Esophagus squamous epithelium (tissue), 5 donors: ENCODE measurements around the gene HMGCL. TPM values are rescaled to one million over a fixed set of nuclear protein-coding genes. Genes with fewer than 3 reads are reported as not detected.
A peak's percentile ranks its signal among the peaks of the same experiment; 100 is the strongest.
"Not testable (repeated sequence)": the region's sequence is repeated elsewhere in the genome, so short reads cannot be mapped to it uniquely, and the experiment has no call there.

Source experiments
- DNase-seq: peaks from one replicate; lab custom pipeline; 2025; lab: John Stamatoyannopoulos, UW
- H3K27ac ChIP-seq, 4 donors: fragments of 200-600 bp; sonication (generic); one replicate each; pipeline ENCODE4 v1.5.1; 2016 to 2019; ENCODE audit warnings: mild to moderate bottlenecking in 1 of 4
- H3K27me3 ChIP-seq, 4 donors: fragments of 200-600 bp; sonication (generic); 1 replicate in 3 of 4; 2 replicates in 1 of 4; pipeline versions ENCODE4 v1.5.1 to v1.6.0; 2017 to 2021; ENCODE audit warnings: antibody characterized with exemption in 1 of 4
- H3K36me3 ChIP-seq, 3 donors: fragments of 200-600 bp; sonication (generic); one replicate each; pipeline ENCODE4 v1.5.1; 2016 to 2019
- H3K4me1 ChIP-seq, 3 donors: fragments of 200-600 bp; sonication (generic); one replicate each; pipeline ENCODE4 v1.5.1; 2017 to 2019
- H3K4me3 ChIP-seq, 4 donors: fragments of 200-600 bp; sonication (generic); 1 replicate in 3 of 4; 2 replicates in 1 of 4; pipeline ENCODE4 v1.5.1; 2016 to 2019; ENCODE audit warnings: mild to moderate bottlenecking in 2 of 4, moderate library complexity in 1 of 4
- H3K9me3 ChIP-seq, 3 donors: fragments of 200-600 bp; sonication (generic); one replicate each; pipeline ENCODE4 v1.5.1; 2016 to 2019
- CTCF ChIP-seq, 6 experiments: fragments of 450-650 bp in 4 of 6; fragments of 200-600 bp in 2 of 6; sonication (generic) in 2 of 6; IDR thresholded peaks; one replicate each; pipeline ENCODE4 v1.5.1; 2016 to 2019; ENCODE audit warnings: antibody characterized with exemption in 6 of 6, mild to moderate bottlenecking in 4 of 6, moderate library complexity in 4 of 6
- POLR2A ChIP-seq, 4 donors: fragments of 450-650 bp; IDR thresholded peaks; one replicate each; pipeline ENCODE4 v1.6.1; 2017; ENCODE audit warnings: antibody characterized with exemption in 4 of 4, mild to moderate bottlenecking in 4 of 4, moderate library complexity in 3 of 4
- WGBS, 2 donors: methylation state at CpG; one replicate each; pipeline ENCODE4 v1.1.5; 2018; 5-methylcytosine and 5-hydroxymethylcytosine counted together
- intact Hi-C: fragments of 100-400 bp; cut with DNase I; formaldehyde crosslinking; loops from one replicate; pipeline ENCODE4 v1.15.0; 2022
- total RNA-seq, 4 donors: library from RNA; depleted of rRNA; stranded (reverse); fragments of >200 nt; gene quantifications; one replicate each; pipeline ENCODE4 v1.1.0, GENCODE V29; 2016
- donor health status: DM: yes; HTN: yes; CAD: no.

The HMGCL gene
- total RNA-seq, 4 donors from 2014 or later = 14.3 to 38.9 (median 26.6) TPM

DNA sequence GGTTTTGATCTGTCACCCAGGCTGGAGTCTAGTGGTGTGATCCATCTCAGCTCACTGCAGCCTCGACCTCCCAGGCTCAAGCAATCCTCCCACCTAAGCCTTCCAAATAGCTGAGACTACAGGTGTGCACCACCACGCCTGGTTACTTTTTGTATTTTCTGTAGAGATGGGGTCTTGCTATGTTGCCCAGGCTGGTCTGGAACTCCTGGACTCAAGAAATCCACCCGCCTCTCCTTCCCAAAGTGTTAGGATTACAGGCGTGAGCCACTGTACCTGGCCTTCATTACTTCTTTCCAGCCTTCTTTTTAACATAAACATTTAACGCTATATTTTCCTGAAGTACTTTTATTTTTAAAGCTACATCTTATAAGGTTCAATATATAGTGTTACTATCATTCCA is 18.4 kb upstream of the HMGCL start:
- H3K4me1 ChIP-seq = peaks cover 0 to 5% (median 0%) of the 10 kb centered on the region in 3 donors
- 91% methylated on average over 5 of the region's 5 CpGs for WGBS, 2 donors
- peaks cover 5 to 43% (median 14%) of the 10 kb centered on the region in 3 donors for H3K36me3 ChIP-seq
- DNase-seq = no peak
- H3K27me3 ChIP-seq = no peaks in the 10 kb centered on the region
- no peak overlapping the region for H3K27ac ChIP-seq
- no peaks in the 10 kb centered on the region for H3K9me3 ChIP-seq
- TF ChIP-seq POLR2A (IDR thresholded peaks at IDR 0.05) = no peak
- no peak for TF ChIP-seq CTCF (IDR thresholded peaks at IDR 0.05)
- H3K4me3 ChIP-seq = no peak overlapping the region
- intact Hi-C loops = no loop called here

DNA sequence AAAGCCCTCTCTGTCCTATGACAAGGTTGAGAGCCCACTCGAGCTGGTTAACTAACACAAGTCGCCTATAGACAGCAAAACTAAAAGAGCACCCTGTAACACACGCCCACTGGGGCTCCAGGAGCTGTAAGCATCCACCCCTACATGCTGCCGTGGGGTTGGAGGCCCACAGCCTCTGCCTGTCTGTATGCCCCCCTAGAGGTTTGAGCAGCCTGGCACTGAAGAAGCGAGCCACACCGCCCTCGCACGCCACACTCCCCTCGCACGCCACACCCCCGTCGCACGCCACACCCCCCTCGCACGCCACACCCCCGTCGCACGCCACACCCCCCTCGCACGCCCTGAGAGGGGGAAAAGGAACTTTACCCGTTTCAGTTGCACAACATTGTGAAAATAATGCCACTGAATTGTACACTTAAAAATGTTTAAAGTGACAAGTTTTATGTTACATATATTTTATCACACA is 13.2 kb upstream of the HMGCL start:
- H3K27ac ChIP-seq = no peak overlapping the region
- peaks cover 6 to 15% (median 6%) of the 10 kb centered on the region in 3 donors for H3K4me1 ChIP-seq
- H3K36me3 ChIP-seq = no peaks in the 10 kb centered on the region
- no peak for TF ChIP-seq CTCF (IDR thresholded peaks at IDR 0.05)
- TF ChIP-seq POLR2A (IDR thresholded peaks at IDR 0.05) = no peak
- 0% methylated on average over 6 to 8 of the region's 21 CpGs for WGBS, 2 donors
- intact Hi-C loops = no loop called here
- peak; percentile 16 for DNase-seq
- H3K27me3 ChIP-seq = peaks cover 0 to 6% (median 1%) of the 10 kb centered on the region in 4 donors
- no peaks in the 10 kb centered on the region for H3K9me3 ChIP-seq
- H3K4me3 ChIP-seq = peak overlapping the region; percentile 4 to 61 (median 42)

DNA sequence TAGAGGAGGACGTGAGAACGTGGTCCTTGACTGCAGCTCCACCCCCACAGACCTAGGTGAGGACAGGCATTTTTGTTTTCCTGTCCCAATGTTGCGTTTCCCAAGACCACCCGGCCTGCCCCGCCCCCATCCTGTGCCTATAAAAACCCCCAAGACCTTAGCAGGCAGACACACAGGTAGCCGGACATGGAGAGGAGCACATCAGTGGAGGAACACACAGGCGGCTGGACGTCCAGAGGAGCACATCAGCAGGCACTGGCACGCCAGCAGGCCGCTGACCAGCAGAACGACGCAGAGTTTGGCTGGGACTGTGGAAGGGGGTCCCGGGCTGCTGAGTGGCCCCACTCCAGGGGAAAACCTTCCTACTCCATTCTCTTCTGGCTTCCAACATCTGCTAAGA is 12.7 kb upstream of the HMGCL start:
- intact Hi-C loops = no loop called here
- no peak for DNase-seq
- TF ChIP-seq CTCF (IDR thresholded peaks at IDR 0.05) (no peak), POLR2A (IDR thresholded peaks at IDR 0.05) (no peak)
- peaks cover 6 to 15% (median 6%) of the 10 kb centered on the region in 3 donors for H3K4me1 ChIP-seq
- peak overlapping the region; percentile 4 to 61 (median 42) for H3K4me3 ChIP-seq
- 16 to 28% methylated on average over 6 to 7 of the region's 13 CpGs for WGBS, 2 donors
- H3K36me3 ChIP-seq = no peaks in the 10 kb centered on the region
- no peaks in the 10 kb centered on the region for H3K9me3 ChIP-seq
- H3K27ac ChIP-seq = no peak overlapping the region
- H3K27me3 ChIP-seq = peaks cover 0 to 6% (median 1%) of the 10 kb centered on the region in 4 donors

DNA sequence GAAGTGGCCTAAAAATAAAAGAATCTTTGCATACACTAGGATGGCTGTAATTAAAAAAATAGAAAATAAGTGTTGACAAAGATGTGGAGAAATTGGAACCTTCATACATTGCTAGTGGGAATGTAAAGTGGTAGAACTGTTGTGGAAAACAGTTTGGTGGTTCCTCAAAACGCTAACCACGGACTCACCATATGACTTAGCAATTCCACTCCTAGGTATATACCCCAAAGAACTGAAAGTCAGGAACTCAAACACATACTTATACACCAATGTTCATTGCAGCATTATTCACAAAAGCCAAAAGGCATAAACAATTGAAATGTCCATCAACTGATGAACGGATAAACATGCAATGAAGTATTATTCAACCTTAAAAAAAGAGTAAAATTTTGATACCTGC is 10.8 kb upstream of the HMGCL start:
- H3K36me3 ChIP-seq = no peaks in the 10 kb centered on the region
- DNase-seq = no peak
- TF ChIP-seq CTCF (IDR thresholded peaks at IDR 0.05) (no peak), POLR2A (IDR thresholded peaks at IDR 0.05) (no peak)
- H3K9me3 ChIP-seq = no peaks in the 10 kb centered on the region
- H3K4me1 ChIP-seq = peaks cover 6 to 15% (median 6%) of the 10 kb centered on the region in 3 donors
- H3K4me3 ChIP-seq = no peak overlapping the region
- H3K27me3 ChIP-seq = peaks cover 0 to 6% (median 1%) of the 10 kb centered on the region in 4 donors
- 59 to 79% methylated on average over 3 of the region's 3 CpGs for WGBS, 2 donors
- no peak overlapping the region for H3K27ac ChIP-seq
- intact Hi-C loops = no loop called here

DNA sequence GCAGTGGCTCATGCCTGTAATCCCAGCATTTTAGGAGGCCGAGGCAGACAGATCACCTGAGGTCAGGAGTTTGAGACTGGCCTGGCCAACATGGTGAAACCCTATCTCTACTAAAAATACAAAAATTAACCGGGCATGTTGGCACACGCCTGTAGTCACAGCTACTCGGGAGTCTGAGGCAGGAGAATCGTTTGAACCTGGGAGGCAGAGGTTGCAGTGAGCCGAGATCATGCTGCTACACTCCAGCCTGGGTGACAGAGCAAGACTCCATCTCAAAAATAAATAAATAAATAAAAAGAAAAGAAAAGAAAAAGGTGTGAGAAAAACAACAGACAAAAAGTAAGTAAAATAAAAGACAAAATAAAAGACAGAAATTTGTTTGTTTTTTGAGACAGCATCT is 8.9 kb upstream of the HMGCL start:
- H3K9me3 ChIP-seq, intact Hi-C loops: not testable (repeated sequence)
- 47 to 64% methylated on average over 6 of the region's 6 CpGs for WGBS, 2 donors

GRCh38 chr1:23827717-23828116 is 2.5 kb upstream of the HMGCL start:
- Histone ChIP-seq H3K9me3 (no peaks in the 10 kb centered on the region), H3K27ac (no peak overlapping the region), H3K4me1 (peaks cover 0 to 23% (median 3%) of the 10 kb centered on the region in 3 donors), H3K27me3 (no peaks in the 10 kb centered on the region), H3K4me3 (no peak overlapping the region), H3K36me3 (no peaks in the 10 kb centered on the region)
- no peak for DNase-seq
- intact Hi-C loops = no loop called here
- 61 to 67% methylated on average over 1 of the region's 1 CpG for WGBS, 2 donors
- TF ChIP-seq POLR2A (IDR thresholded peaks at IDR 0.05) = no peak
- no peak for TF ChIP-seq CTCF (IDR thresholded peaks at IDR 0.05)

More for the DNA sequence above, 8.9 kb upstream of the HMGCL start:
- H3K4me1 ChIP-seq = peaks cover 6 to 15% (median 6%) of the 10 kb centered on the region in 3 donors
- not testable (repeated sequence) for DNase-seq, H3K4me3 ChIP-seq, H3K27ac ChIP-seq, H3K27me3 ChIP-seq, H3K36me3 ChIP-seq

DNA sequence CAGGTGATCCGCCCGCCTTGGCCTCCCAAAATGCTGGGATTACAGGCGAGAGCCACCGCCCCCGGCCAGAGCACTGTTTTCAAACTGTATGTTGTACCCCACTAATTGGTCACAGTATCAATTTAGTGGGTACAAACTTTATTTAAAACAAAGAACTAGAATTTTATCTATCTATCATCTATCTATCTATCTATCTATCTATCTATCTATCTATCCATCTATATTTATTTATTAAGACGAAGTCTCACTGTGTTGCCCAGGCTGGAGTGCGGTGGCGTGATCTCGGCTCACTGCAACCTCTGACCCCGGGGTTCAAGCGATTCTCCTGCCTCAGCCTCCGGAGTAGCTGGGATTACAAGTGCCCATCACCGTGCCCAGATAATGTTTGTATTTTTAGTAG is 1.4 kb upstream of the HMGCL start:
- peaks cover 0 to 23% (median 3%) of the 10 kb centered on the region in 3 donors for H3K4me1 ChIP-seq
- DNase-seq, intact Hi-C loops, H3K9me3 ChIP-seq, H3K4me3 ChIP-seq, H3K27ac ChIP-seq, H3K36me3 ChIP-seq, H3K27me3 ChIP-seq: not testable (repeated sequence)
- 90 to 92% methylated on average over 10 to 13 of the region's 13 CpGs for WGBS, 2 donors
